Mesenchymal stem cell (in vitro differentiated cells and primary cell): ENCODE results near the gene CDC23.

Experiments used
- DNase-seq: peaks from one replicate; pipeline ENCODE4 v3.0.0-alpha.2; 2013
- H2AFZ ChIP-seq: one replicate; pipeline ENCODE4 v1.6.1; 2013; ENCODE audit warnings: low read depth, mild to moderate bottlenecking, control low read depth, inconsistent platforms, low read length, moderate library complexity
- H2AK5ac ChIP-seq: 2 replicates; pipeline ENCODE4 v1.6.1; 2013; ENCODE audit warnings: low read length, moderate library complexity, mild to moderate bottlenecking, inconsistent platforms; ENCODE audit not compliant: severe bottlenecking
- H2BK120ac ChIP-seq: one replicate; pipeline ENCODE4 v1.6.1; 2013; ENCODE audit warnings: low read depth, mild to moderate bottlenecking, inconsistent platforms, low read length, moderate library complexity
- H2BK12ac ChIP-seq, 2 experiments: one replicate each; pipeline ENCODE4 v1.6.1; 2013; ENCODE audit warnings: inconsistent platforms in 2 of 2, low read length in 2 of 2, mild to moderate bottlenecking in 2 of 2, moderate library complexity in 2 of 2, control low read depth in 1 of 2
- H2BK15ac ChIP-seq: one replicate; pipeline ENCODE4 v1.6.1; 2013; ENCODE audit warnings: mild to moderate bottlenecking, low read depth, inconsistent platforms; ENCODE audit not compliant: poor library complexity, severe bottlenecking
- H2BK5ac ChIP-seq: 2 replicates; pipeline ENCODE4 v1.6.1; 2013; ENCODE audit warnings: low read depth, mild to moderate bottlenecking, low read length, control low read depth, inconsistent platforms; ENCODE audit not compliant: poor library complexity, severe bottlenecking
- H3K14ac ChIP-seq, 2 experiments: one replicate each; pipeline ENCODE4 v1.6.1; 2013; ENCODE audit warnings: inconsistent platforms in 2 of 2, low read length in 2 of 2, control low read depth in 1 of 2, mild to moderate bottlenecking in 1 of 2, moderate library complexity in 1 of 2
- H3K18ac ChIP-seq, 2 experiments: one replicate each; pipeline ENCODE4 v1.6.1; 2013; ENCODE audit warnings: inconsistent platforms in 2 of 2, low read length in 2 of 2, control low read depth in 1 of 2, low read depth in 1 of 2, mild to moderate bottlenecking in 1 of 2
- H3K23ac ChIP-seq, 2 experiments: one replicate each; pipeline ENCODE4 v1.6.1; 2013; ENCODE audit warnings: inconsistent platforms in 2 of 2, low read length in 2 of 2, mild to moderate bottlenecking in 2 of 2, moderate library complexity in 2 of 2, control low read depth in 1 of 2
- H3K27ac ChIP-seq: 2 replicates; pipeline ENCODE4 v1.5.1; 2013; ENCODE audit warnings: mild to moderate bottlenecking, moderate library complexity, low read length, control low read depth, inconsistent platforms; ENCODE audit not compliant: poor library complexity, severe bottlenecking
- H3K27me3 ChIP-seq, 2 experiments: 2 replicates each; pipeline versions ENCODE4 v1.6.1 to v1.7.0; 2013; ENCODE audit warnings: low read length in 2 of 2, mild to moderate bottlenecking in 2 of 2, moderate library complexity in 2 of 2, control low read depth in 1 of 2, inconsistent platforms in 1 of 2; ENCODE audit not compliant: control insufficient read depth in 1 of 2, insufficient read depth in 1 of 2
- H3K36me3 ChIP-seq, 2 experiments: 2 replicates each; pipeline versions ENCODE4 v1.6.1 to v1.7.0; 2013; ENCODE audit warnings: low read length in 2 of 2, control low read depth in 1 of 2, inconsistent platforms in 1 of 2, low read depth in 1 of 2, mild to moderate bottlenecking in 1 of 2; ENCODE audit not compliant: insufficient read depth in 2 of 2, control insufficient read depth in 1 of 2
- H3K4ac ChIP-seq, 2 experiments: one replicate each; pipeline ENCODE4 v1.6.1; 2013; ENCODE audit warnings: inconsistent platforms in 2 of 2, low read length in 2 of 2, mild to moderate bottlenecking in 2 of 2, moderate library complexity in 2 of 2, control low read depth in 1 of 2, low read depth in 1 of 2
- H3K4me1 ChIP-seq: 2 replicates; pipeline ENCODE4 v1.6.1; 2013; ENCODE audit warnings: low read depth, low read length, control low read depth; ENCODE audit not compliant: control insufficient read depth, insufficient read depth
- H3K4me2 ChIP-seq: 2 replicates; pipeline ENCODE4 v1.6.1; 2013; ENCODE audit warnings: low read length, mild to moderate bottlenecking, inconsistent platforms; ENCODE audit not compliant: poor library complexity, severe bottlenecking
- H3K4me3 ChIP-seq, 2 experiments: 2 replicates each; pipeline versions ENCODE4 v1.5.1 to v1.7.0; 2013; ENCODE audit warnings: low read length in 2 of 2, mild to moderate bottlenecking in 2 of 2, control low read depth in 1 of 2, low read depth in 1 of 2; ENCODE audit not compliant: insufficient read depth in 1 of 2
- H3K79me1 ChIP-seq: replicated peaks from 2 replicates; pipeline ENCODE4 v1.6.1; 2013; ENCODE audit warnings: mild to moderate bottlenecking, control low read depth, low read length, inconsistent platforms; ENCODE audit not compliant: poor library complexity, severe bottlenecking
- H3K9ac ChIP-seq: 2 replicates; pipeline ENCODE4 v1.7.0; 2013; ENCODE audit warnings: mild to moderate bottlenecking, low read length, moderate library complexity
- H3K9me3 ChIP-seq: 2 replicates; pipeline ENCODE4 v1.7.0; 2013; ENCODE audit warnings: mild to moderate bottlenecking, low read length; ENCODE audit not compliant: control insufficient read depth
- H4K8ac ChIP-seq: one replicate; pipeline ENCODE4 v1.6.1; 2013; ENCODE audit warnings: inconsistent platforms, mild to moderate bottlenecking, low read length, moderate library complexity
- H4K91ac ChIP-seq: one replicate; pipeline ENCODE4 v1.6.1; 2013; ENCODE audit warnings: mild to moderate bottlenecking, low read length, inconsistent platforms
- WGBS: methylation state at CpG from one replicate; pipeline ENCODE4 v1.1.7; 2013; ENCODE audit warnings: mixed read lengths; 5-methylcytosine and 5-hydroxymethylcytosine counted together

CDC23 gene

DNA sequence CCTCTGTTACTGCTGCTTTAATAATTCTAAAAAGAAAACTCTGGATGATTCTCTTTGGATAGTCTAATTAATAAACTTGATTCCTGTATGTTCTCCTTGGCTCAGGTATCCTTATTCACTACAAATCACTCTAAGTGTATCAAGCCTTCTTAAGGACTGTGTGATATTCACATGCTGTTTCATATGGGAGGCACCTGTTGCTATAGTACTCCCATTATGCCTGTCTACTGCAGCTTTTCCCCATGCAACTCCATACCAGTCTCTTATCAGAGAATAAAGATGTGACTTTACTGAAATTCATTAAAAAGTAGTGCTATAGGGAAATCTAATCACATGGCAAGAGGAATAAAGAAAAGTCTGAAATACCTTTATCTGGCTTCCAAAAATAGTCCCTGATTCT, 49.4 kb downstream of the CDC23 start:
- Histone ChIP-seq H3K23ac (no peak overlapping the region), H3K14ac (no peak overlapping the region), H3K27ac (no peak overlapping the region), H2BK120ac (no peak overlapping the region), H2AK5ac (no peak overlapping the region), H3K4me3 (no peak overlapping the region), H3K18ac (no peak overlapping the region), H3K79me1 (peaks cover 40% of the 10 kb centered on the region), H2BK15ac (no peak overlapping the region), H3K4me2 (no peak overlapping the region), H2BK12ac (no peak overlapping the region), H2AFZ (no peak overlapping the region), H3K27me3 (no peaks in the 10 kb centered on the region), H3K4me1 (no peaks in the 10 kb centered on the region), H3K9me3 (no peaks in the 10 kb centered on the region), H3K9ac (no peak overlapping the region), H4K8ac (no peak overlapping the region), H2BK5ac (no peak overlapping the region), H3K4ac (no peak overlapping the region), H3K36me3 (peaks cover 61 to 99% of the 10 kb centered on the region in 2 experiments), H4K91ac (no peak overlapping the region)
- DNase-seq, result no peak

DNA sequence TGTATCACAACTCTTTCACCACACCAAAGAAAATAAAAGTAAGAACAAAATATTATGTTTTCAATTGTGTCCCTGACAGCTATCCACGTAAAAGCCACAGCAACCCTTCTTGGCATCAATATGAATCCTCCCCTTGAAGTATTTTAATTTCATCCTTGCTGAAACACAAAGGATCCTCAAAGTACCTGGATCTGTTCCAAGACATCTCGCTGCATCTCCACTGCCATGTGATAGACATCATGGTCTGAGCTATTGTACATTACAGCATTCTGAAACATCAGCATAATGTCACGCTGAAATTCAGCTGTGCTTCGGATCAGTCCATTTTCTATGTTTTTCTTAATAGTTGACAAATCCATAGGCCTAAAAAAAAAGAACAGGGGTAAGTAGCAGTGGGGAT, 52.4 kb downstream of the CDC23 start:
- no peaks in the 10 kb centered on the region for H3K9me3 ChIP-seq
- WGBS, result over 99% methylated on average over 4 of the region's 4 CpGs
- no peak overlapping the region for H2BK5ac ChIP-seq
- H3K23ac ChIP-seq, result no peak overlapping the region
- no peak overlapping the region for H2BK15ac ChIP-seq
- no peak overlapping the region for H2BK12ac ChIP-seq
- peaks cover 30% of the 10 kb centered on the region for H3K79me1 ChIP-seq
- no peak overlapping the region for H3K27ac ChIP-seq
- no peak overlapping the region for H2AK5ac ChIP-seq
- no peak overlapping the region for H4K8ac ChIP-seq
- no peak overlapping the region for H3K9ac ChIP-seq
- H3K4me3 ChIP-seq, result no peak overlapping the region
- H2BK120ac ChIP-seq, result no peak overlapping the region
- H3K36me3 ChIP-seq, result peaks cover 56 to 93% of the 10 kb centered on the region in 2 experiments
- no peak overlapping the region for H3K18ac ChIP-seq
- H3K14ac ChIP-seq, result no peak overlapping the region
- no peak overlapping the region for H4K91ac ChIP-seq
- no peak for DNase-seq
- H3K4me1 ChIP-seq, result no peaks in the 10 kb centered on the region
- H3K4me2 ChIP-seq, result no peak overlapping the region
- H2AFZ ChIP-seq, result no peak overlapping the region
- no peak overlapping the region for H3K4ac ChIP-seq
- H3K27me3 ChIP-seq, result no peaks in the 10 kb centered on the region

DNA sequence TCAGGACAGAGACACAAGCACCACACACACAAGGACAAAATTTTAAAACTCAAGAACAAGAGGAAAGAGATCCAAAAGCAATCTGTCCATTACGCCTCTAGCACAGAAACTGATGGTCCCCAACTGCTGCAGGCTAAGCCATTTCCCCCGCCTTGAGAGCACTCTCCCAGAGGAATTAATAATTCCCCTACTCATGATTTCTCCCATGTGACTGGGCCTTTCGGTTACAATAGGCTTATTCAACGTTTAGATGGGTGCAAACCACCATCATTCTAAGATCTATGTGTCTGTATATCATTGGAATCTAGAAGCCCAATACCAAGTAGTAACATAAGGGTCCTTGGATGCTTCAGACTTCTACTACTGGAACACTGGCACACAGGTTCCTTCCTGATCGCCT, 53.5 kb downstream of the CDC23 start:
- Histone ChIP-seq H4K8ac (no peak overlapping the region), H3K14ac (no peak overlapping the region), H3K36me3 (peaks cover 46 to 85% of the 10 kb centered on the region in 2 experiments), H3K18ac (no peak overlapping the region), H3K9me3 (no peaks in the 10 kb centered on the region), H3K4ac (no peak overlapping the region), H3K23ac (no peak overlapping the region), H2AK5ac (no peak overlapping the region), H2BK12ac (no peak overlapping the region), H2AFZ (no peak overlapping the region), H3K9ac (no peak overlapping the region), H3K4me1 (no peaks in the 10 kb centered on the region), H3K27ac (no peak overlapping the region), H3K79me1 (peaks cover 23% of the 10 kb centered on the region), H2BK120ac (no peak overlapping the region), H4K91ac (no peak overlapping the region), H3K4me2 (no peak overlapping the region), H3K4me3 (no peak overlapping the region), H3K27me3 (no peaks in the 10 kb centered on the region), H2BK15ac (no peak overlapping the region), H2BK5ac (no peak overlapping the region)
- 99% methylated on average over 3 of the region's 5 CpGs for WGBS
- no peak for DNase-seq

DNA sequence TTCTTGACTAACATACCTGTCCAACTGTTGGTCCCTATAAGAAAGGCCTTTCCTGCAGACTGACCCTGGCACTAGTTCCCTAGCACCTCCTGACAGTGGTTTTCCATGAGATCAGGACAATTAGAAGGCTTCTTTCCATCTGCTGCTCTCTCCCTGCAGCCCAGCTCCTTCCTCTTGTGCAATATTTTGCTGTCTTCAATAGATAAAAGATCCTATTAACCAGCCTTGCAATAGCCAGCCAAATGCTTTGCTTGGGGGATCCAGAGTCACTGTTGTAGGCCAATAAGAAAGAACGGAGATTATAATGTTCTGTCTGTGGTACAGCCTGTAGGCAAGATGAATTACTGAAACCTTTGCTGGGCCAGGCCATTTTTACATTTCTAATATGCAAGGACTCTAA, 55.5 kb downstream of the CDC23 start:
- Histone ChIP-seq H2AK5ac (no peak overlapping the region), H4K8ac (no peak overlapping the region), H3K27ac (no peak overlapping the region), H3K79me1 (peaks cover 13% of the 10 kb centered on the region), H3K4me2 (no peak overlapping the region), H3K4me3 (no peak overlapping the region), H2BK5ac (no peak overlapping the region), H2BK12ac (no peak overlapping the region), H2BK15ac (no peak overlapping the region), H2AFZ (no peak overlapping the region), H2BK120ac (no peak overlapping the region), H3K9me3 (no peaks in the 10 kb centered on the region), H4K91ac (no peak overlapping the region), H3K14ac (no peak overlapping the region), H3K27me3 (no peaks in the 10 kb centered on the region), H3K4me1 (no peaks in the 10 kb centered on the region), H3K4ac (no peak overlapping the region), H3K9ac (no peak overlapping the region), H3K36me3 (peaks cover 35 to 65% of the 10 kb centered on the region in 2 experiments), H3K23ac (no peak overlapping the region), H3K18ac (no peak overlapping the region)
- DNase-seq, result no peak
- WGBS, result 100% methylated on average over 1 of the region's 1 CpG
